Smooth muscle cell (in vitro differentiated cells): Measurements from ENCODE around the gene BEST3. TPM values are rescaled to one million over a fixed set of nuclear protein-coding genes. Genes with fewer than 3 reads are reported as not detected.

Experiments
- DNase-seq: peaks from one replicate; lab custom pipeline; 2025; ENCODE audit not compliant: unreplicated experiment; lab: John Stamatoyannopoulos, UW
- H2AFZ ChIP-seq: fragments of 200-600 bp; sonication (generic); 2 replicates; pipeline ENCODE4 v1.6.0; 2016; ENCODE audit warnings: antibody characterized with exemption, low read depth, mild to moderate bottlenecking
- H3F3A ChIP-seq: fragments of 200-600 bp; sonication (generic); 2 replicates; pipeline ENCODE4 v1.6.0; 2017; ENCODE audit warnings: antibody characterized with exemption, low read depth
- H3K27ac ChIP-seq: fragments of 200-600 bp; sonication (generic); 2 replicates; pipeline ENCODE4 v1.5.1; 2016; ENCODE audit warnings: low read depth, mild to moderate bottlenecking
- H3K27me3 ChIP-seq: fragments of 200-600 bp; sonication (generic); 2 replicates; pipeline ENCODE4 v1.6.1; 2016; ENCODE audit warnings: low read depth, mild to moderate bottlenecking
- H3K36me3 ChIP-seq: fragments of 200-600 bp; sonication (generic); 2 replicates; pipeline ENCODE4 v1.5.1; 2016; ENCODE audit warnings: low read depth
- H3K4me1 ChIP-seq: fragments of 200-600 bp; sonication (generic); 2 replicates; pipeline ENCODE4 v1.5.1; 2016; ENCODE audit warnings: low read depth
- H3K4me2 ChIP-seq: fragments of 200-600 bp; sonication (generic); 2 replicates; pipeline ENCODE4 v1.6.0; 2016; ENCODE audit warnings: mild to moderate bottlenecking
- H3K4me3 ChIP-seq: fragments of 200-600 bp; sonication (generic); 2 replicates; pipeline ENCODE4 v1.5.1; 2016; ENCODE audit warnings: mild to moderate bottlenecking
- H3K79me2 ChIP-seq: fragments of 200-600 bp; sonication (generic); 2 replicates; pipeline ENCODE4 v1.6.0; 2016; ENCODE audit warnings: low read depth, mild to moderate bottlenecking
- H3K9ac ChIP-seq: fragments of 200-600 bp; sonication (generic); 2 replicates; pipeline ENCODE4 v1.6.0; 2016; ENCODE audit warnings: low read depth
- H3K9me3 ChIP-seq: fragments of 200-600 bp; sonication (generic); replicated peaks from 2 replicates; pipeline ENCODE4 v1.5.1; 2016; ENCODE audit warnings: low read depth
- H4K20me1 ChIP-seq: fragments of 200-600 bp; sonication (generic); 2 replicates; pipeline ENCODE4 v1.6.0; 2016; ENCODE audit warnings: low read depth
- WGBS: methylation state at CpG from one replicate; pipeline ENCODE4 v1.1.7; 2016; ENCODE audit warnings: low lambda C conversion rate; 5-methylcytosine and 5-hydroxymethylcytosine counted together
- polyA plus RNA-seq: library from polyadenylated mRNA; unstranded; fragments of >200 nt; fragmentation: Nextera tagmentation; extraction: Ambion mirVana; gene quantifications from 2 replicates; pipeline ENCODE4 v1.2.1, GENCODE V29; 2016
- total RNA-seq: library from RNA; depleted of rRNA; stranded (reverse); fragments of >200 nt; gene quantifications from 2 replicates; pipeline ENCODE4 v1.2.3, GENCODE V29; 2014
- TF ChIP-seq, protein P1 (sequence below): fragments of 200-600 bp; sonication (generic); IDR thresholded peaks from 2 replicates; pipeline ENCODE4 v1.5.1; 2017; ENCODE audit warnings: borderline replicate concordance, mild to moderate bottlenecking, antibody characterized with exemption; ENCODE audit not compliant: insufficient read depth, poor library complexity, severe bottlenecking

The BEST3 gene
- total and polyA plus RNA-seq, 2 experiments from 2014 or later, result 4.0 TPM; not detected in 1

DNA sequence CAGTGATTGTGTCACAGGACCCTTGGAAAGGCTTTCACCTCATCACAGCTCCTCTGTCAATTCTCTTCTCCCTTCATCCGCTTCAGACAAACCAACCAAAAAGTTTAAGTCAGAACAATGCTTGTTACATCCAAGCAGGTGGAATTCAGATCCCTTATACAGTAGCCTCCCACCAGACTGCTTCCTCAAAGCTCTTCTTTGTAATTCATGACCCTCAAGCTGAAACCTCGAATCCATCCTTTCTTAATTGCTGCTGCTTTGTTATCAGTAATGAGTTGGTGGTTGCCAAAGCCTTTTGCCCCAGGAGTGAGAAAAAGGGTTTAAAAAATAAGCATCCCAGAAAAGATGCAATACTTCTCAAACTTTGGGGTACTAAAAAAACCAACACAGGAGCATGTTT, 9.5 kb downstream of the BEST3 start:
- H3K4me2 ChIP-seq, result peak overlapping the region; percentile 37
- TF ChIP-seq, protein P1, sequence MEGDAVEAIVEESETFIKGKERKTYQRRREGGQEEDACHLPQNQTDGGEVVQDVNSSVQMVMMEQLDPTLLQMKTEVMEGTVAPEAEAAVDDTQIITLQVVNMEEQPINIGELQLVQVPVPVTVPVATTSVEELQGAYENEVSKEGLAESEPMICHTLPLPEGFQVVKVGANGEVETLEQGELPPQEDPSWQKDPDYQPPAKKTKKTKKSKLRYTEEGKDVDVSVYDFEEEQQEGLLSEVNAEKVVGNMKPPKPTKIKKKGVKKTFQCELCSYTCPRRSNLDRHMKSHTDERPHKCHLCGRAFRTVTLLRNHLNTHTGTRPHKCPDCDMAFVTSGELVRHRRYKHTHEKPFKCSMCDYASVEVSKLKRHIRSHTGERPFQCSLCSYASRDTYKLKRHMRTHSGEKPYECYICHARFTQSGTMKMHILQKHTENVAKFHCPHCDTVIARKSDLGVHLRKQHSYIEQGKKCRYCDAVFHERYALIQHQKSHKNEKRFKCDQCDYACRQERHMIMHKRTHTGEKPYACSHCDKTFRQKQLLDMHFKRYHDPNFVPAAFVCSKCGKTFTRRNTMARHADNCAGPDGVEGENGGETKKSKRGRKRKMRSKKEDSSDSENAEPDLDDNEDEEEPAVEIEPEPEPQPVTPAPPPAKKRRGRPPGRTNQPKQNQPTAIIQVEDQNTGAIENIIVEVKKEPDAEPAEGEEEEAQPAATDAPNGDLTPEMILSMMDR, result no peak

DNA sequence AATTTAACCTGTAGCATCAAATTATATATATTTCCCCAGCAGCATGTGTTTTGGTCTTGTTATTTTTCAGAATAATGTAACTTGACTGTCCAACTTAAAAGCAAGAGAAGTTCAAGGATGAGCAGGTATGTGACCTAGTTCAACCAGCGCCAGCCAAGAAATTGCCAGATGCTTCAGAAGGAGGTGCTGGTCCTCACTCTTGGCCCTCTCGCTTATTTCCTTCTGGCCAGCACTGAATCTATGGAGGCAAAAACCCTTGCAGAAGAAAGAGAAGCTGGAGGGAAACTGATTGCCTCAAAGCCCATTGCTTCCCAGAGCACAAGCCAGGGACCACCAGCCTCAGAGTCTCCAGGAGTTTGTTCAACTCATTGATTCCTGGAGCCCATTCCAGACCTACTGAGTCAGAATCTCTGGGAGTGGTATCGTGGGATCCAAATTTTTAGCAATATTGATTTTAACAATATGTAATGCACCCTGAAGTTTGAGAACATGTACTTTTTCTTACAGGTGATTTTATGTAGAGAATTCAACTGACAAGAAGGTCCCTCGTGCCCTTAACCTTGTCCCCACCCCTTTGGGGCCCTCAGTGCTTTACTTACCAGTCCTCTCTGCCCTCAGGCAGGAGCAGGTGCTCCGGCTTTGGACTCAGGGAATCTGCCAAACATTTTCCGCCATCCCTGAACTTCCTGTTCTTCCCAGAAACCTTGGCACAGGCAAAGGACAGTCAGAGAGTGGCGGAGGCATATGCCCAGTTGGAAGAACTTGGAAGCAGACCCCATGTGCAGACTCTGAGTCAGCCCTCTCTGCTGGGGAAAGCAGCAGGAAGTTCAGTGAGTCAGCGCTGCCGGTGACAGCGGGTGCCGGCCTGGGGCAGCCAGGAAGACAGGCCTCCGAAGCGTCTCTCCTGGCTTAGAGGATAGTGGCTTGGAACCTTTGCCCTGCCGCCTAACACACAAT, 10.4 kb downstream of the BEST3 start:
- 25% methylated on average over 14 of the region's 14 CpGs for WGBS
- Histone ChIP-seq H3K9ac (peak overlapping the region; percentile 73), H3K4me2 (peak overlapping the region; percentile 66), H4K20me1 (no peaks in the 10 kb centered on the region), H2AFZ (peak overlapping the region; percentile 83), H3K27me3 (no peaks in the 10 kb centered on the region), H3K36me3 (no peaks in the 10 kb centered on the region), H3K4me1 (peaks cover 47% of the 10 kb centered on the region), H3K27ac (peak overlapping the region; percentile 95), H3K9me3 (no peaks in the 10 kb centered on the region), H3F3A (peaks cover 15% of the 10 kb centered on the region), H3K4me3 (no peak overlapping the region), H3K79me2 (no peaks in the 10 kb centered on the region)
- TF ChIP-seq, protein P1, result no peak
- peak; percentile 41 for DNase-seq

More for the DNA sequence above, 9.5 kb downstream of the BEST3 start:
- Histone ChIP-seq H3K9ac (peak overlapping the region; percentile 78), H3K4me1 (peaks cover 43% of the 10 kb centered on the region), H3K79me2 (no peaks in the 10 kb centered on the region), H2AFZ (peak overlapping the region; percentile 83), H3K27ac (peak overlapping the region; percentile 95), H3K4me3 (no peak overlapping the region), H3F3A (peaks cover 15% of the 10 kb centered on the region), H4K20me1 (no peaks in the 10 kb centered on the region), H3K27me3 (no peaks in the 10 kb centered on the region), H3K9me3 (no peaks in the 10 kb centered on the region), H3K36me3 (no peaks in the 10 kb centered on the region)
- 60% methylated on average over 2 of the region's 2 CpGs for WGBS
- DNase-seq, result no peak

DNA sequence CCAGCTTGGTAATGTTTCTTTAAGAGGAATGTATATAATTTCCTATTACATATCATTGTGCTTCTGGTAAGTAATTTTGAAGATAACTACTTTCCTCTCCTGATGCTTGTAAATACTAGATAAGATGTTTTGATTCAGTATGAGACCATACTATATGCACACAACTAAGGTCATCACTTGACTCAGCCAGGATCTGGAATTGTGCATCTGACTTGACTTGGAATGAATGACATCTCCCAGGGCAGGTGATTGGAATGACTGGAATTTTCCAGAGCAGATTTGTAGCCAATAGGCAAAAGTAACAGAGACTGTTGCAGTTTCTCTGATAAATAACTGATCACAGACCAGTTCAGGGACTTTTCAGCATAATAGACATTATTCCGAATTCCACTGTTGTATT, 11.1 kb downstream of the BEST3 start:
- Histone ChIP-seq H3K4me2 (peak overlapping the region; percentile 66), H3K9me3 (no peaks in the 10 kb centered on the region), H3K9ac (no peak overlapping the region), H3K27ac (peak overlapping the region; percentile 95), H3K4me3 (no peak overlapping the region), H3K79me2 (no peaks in the 10 kb centered on the region), H4K20me1 (no peaks in the 10 kb centered on the region), H3F3A (peaks cover 15% of the 10 kb centered on the region), H3K36me3 (no peaks in the 10 kb centered on the region), H2AFZ (no peak overlapping the region), H3K27me3 (no peaks in the 10 kb centered on the region), H3K4me1 (peaks cover 47% of the 10 kb centered on the region)
- DNase-seq, result no peak
- 93% methylated on average over 1 of the region's 1 CpG for WGBS
- TF ChIP-seq, protein P1, result no peak
